Ishikawa (cell line): Measurements from ENCODE around the gene PATJ.

ENCODE experiments used
- CEBPB ChIP-seq: IDR thresholded peaks from 2 replicates; pipeline ENCODE4 v1.6.1; 2012
- CREB1 ChIP-seq: IDR thresholded peaks from 2 replicates; pipeline ENCODE4 v1.6.1; 2012; ENCODE audit warnings: low read depth
- NFIC ChIP-seq: IDR thresholded peaks from 2 replicates; pipeline ENCODE4 v1.6.1; 2012
- USF1 ChIP-seq: IDR thresholded peaks from 2 replicates; pipeline ENCODE4 v1.6.1; 2012

Gene PATJ

GRCh38 chr1:62224182-62224581 is 481.9 kb downstream of the PATJ start:
- TF ChIP-seq USF1 (0 out of 2 replicates have a peak, but pooled peaks have one; percentile 12), CREB1 (no peak)

- TF ChIP-seq NFIC (no peak), CEBPB (no peak)
Measured at GRCh38 chr1:62227496-62227895, 485.2 kb downstream of the PATJ start.
